T-helper 2 cell treated with Interferon-gamma antibody and Interleukin-4, amounts not matched to agents 5 μg/mL and 100 μg/mL, for 36 hours (primary cell): ENCODE measurements around the gene GLIPR1L2.
"Not testable (repeated sequence)": the region's sequence is repeated elsewhere in the genome, so short reads cannot be mapped to it uniquely, and the experiment has no call there.

Experiments used
- DNase-seq: peaks from one replicate; pipeline ENCODE4 v3.0.0; 2021; ENCODE audit warnings: low spot score
- H3K27ac Mint-ChIP-seq: one replicate; pipeline ENCODE4 v1.8.0; 2021; ENCODE audit warnings: mild to moderate bottlenecking, mixed read lengths
- H3K27me3 Mint-ChIP-seq: one replicate; pipeline ENCODE4 v1.8.0; 2021; ENCODE audit warnings: low read depth, mixed read lengths
- H3K36me3 Mint-ChIP-seq: one replicate; pipeline ENCODE4 v1.8.0; 2021; ENCODE audit warnings: low read depth, mixed read lengths
- H3K4me1 Mint-ChIP-seq: one replicate; pipeline ENCODE4 v1.8.0; 2021; ENCODE audit warnings: low read depth, mixed read lengths
- H3K4me3 Mint-ChIP-seq: one replicate; pipeline ENCODE4 v1.8.0; 2022; ENCODE audit warnings: mild to moderate bottlenecking, moderate library complexity, mixed read lengths
- H3K9me3 Mint-ChIP-seq: one replicate; pipeline ENCODE4 v1.8.0; 2021; ENCODE audit warnings: mixed read lengths

Gene GLIPR1L2

DNA sequence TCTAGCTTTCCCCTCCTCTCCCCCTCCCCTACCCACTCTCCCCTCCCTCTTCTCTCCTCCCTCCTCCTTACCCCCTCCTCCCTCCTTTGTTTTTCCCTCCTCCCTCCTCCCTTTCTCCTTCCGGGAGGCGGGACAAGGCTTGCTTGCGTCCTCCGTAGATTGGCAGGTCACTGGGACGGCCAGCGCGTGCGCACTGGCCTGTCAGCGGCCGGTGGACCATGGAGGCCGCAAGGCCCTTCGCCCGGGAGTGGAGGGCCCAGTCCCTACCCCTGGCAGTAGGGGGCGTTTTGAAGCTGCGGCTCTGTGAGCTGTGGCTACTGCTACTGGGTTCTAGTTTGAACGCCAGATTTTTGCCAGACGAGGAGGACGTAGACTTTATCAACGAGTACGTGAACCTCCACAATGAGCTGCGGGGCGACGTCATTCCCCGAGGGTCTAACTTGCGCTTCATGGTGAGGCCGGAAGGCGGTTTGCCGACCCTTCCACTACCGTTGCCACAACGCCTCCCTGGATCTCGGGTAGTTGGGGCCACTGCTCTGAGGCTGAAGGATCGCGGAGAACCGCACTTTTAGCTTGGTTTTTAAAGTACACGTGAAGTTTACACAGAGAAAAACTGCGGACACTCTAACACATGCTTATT lies at the start of gene GLIPR1L2:
TSS of gene GLIPR1L2 (plus strand) at position 191 of the 640 bp plus-strand sequence. CDS start at position 219, 28 bp downstream.
- peaks cover 5% of the 10 kb centered on the region for H3K27me3 Mint-ChIP-seq

DNA sequence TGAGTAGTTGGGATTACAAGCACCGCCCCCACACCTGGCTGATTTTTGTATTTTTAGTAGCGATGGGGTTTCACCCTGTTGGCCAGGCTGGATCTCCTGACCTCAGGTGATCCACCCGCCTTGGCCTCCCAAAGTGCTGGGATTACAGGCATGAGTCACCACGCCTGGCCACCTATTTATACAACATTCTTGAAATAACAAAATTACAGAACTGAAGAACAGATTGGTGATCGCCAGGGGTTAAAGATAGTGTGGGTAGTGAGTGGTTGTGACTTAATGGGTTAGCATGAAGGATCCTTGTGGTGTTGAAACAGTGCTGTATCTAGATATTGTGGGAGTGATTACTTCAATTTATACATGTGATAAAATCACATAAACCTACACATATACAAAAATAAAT lies 49.0 kb upstream of the GLIPR1L2 start:
- no peak overlapping the region for H3K4me3 Mint-ChIP-seq
- no peak overlapping the region for H3K27ac Mint-ChIP-seq
- H3K36me3 Mint-ChIP-seq, result no peaks in the 10 kb centered on the region
- H3K4me1 Mint-ChIP-seq, result peaks cover 13% of the 10 kb centered on the region
- H3K27me3 Mint-ChIP-seq, result peaks cover 49% of the 10 kb centered on the region
- no peak for DNase-seq
- H3K9me3 Mint-ChIP-seq, result no peaks in the 10 kb centered on the region

More for the DNA sequence above, at the start of gene GLIPR1L2:
- Mint-ChIP-seq H3K9me3 (no peaks in the 10 kb centered on the region), H3K4me3 (peak within 1 kb of the TSS; percentile 94), H3K4me1 (peaks cover 42% of the 10 kb centered on the region), H3K27ac (peak within 1 kb of the TSS; percentile 89), H3K36me3 (no peaks in the 10 kb centered on the region)
- peak; percentile 88 for DNase-seq

DNA sequence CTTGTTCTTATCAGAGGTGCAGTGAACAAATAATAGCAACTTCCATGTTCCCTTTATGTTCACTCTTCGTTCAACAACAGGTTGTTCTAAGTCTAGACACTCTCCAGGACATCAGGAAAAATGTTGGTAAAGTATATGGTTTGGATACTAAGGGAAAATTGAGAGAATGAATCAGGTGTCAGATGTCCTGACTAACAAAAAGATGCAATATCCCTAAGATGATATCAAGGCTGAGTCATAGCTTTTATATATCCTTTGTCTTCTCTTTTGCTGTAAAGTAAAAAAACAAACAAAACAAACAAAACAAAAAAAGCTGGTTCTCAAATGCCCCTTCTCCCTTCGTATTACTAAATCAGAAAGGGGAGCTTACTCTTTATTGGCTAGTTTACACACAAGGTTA lies 45.4 kb upstream of the GLIPR1L2 start:
- H3K9me3 Mint-ChIP-seq, result no peaks in the 10 kb centered on the region

DNA sequence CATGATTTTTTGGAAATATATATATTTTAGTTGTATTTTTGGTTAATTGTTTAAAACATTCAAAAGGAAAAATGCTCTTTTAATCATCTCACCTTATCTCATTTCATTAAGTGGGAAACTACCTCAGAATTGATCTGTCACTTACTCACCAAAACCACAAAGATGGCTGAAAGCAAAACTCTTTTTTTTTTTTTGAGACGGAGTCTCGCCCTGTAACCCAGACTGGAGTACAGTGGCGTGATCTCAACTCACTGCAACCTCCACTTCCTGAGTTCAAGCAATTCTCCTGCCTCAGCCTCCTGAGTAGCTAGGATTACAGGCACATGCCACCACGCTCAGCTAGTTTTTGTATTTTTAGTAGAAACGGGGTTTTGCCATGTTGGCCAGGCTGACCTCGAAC lies 44.7 kb upstream of the GLIPR1L2 start:
- Mint-ChIP-seq H3K4me1 (peaks cover 11% of the 10 kb centered on the region), H3K27me3 (peaks cover 36% of the 10 kb centered on the region)
- H3K4me3 Mint-ChIP-seq, H3K27ac Mint-ChIP-seq, H3K9me3 Mint-ChIP-seq, H3K36me3 Mint-ChIP-seq: not testable (repeated sequence)
- DNase-seq, result peak; percentile 52

More for the DNA sequence above, 45.4 kb upstream of the GLIPR1L2 start:
- Mint-ChIP-seq H3K4me3 (no peak overlapping the region), H3K27ac (no peak overlapping the region), H3K27me3 (peaks cover 40% of the 10 kb centered on the region), H3K36me3 (no peaks in the 10 kb centered on the region), H3K4me1 (peaks cover 7% of the 10 kb centered on the region)
- no peak for DNase-seq

DNA sequence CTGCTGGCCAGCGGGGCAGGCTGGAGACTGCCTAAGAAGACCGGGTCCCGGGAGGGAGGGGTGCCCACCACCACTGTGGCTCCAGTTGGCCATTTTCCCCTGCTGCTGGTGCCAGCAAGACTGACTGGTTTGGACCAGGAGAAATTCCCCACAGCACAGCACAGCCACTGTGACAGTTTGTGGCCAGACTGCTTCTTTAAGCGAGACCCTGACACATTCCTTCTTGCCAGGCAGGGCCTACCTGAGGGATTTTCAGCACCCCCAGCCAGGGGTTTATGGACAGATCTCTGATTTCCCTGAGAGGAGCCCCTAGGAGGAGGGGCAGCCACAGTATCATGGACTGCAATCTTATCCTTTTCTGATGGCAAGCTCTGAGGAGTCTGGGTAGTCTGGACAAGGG lies 40.9 kb upstream of the GLIPR1L2 start:
- no peak overlapping the region for H3K4me3 Mint-ChIP-seq
- no peak for DNase-seq
- peaks cover 4% of the 10 kb centered on the region for H3K36me3 Mint-ChIP-seq
- H3K27ac Mint-ChIP-seq, result no peak overlapping the region
- H3K4me1 Mint-ChIP-seq, result peaks cover 11% of the 10 kb centered on the region
- H3K27me3 Mint-ChIP-seq, result peaks cover 39% of the 10 kb centered on the region
- peaks cover 24% of the 10 kb centered on the region for H3K9me3 Mint-ChIP-seq

DNA sequence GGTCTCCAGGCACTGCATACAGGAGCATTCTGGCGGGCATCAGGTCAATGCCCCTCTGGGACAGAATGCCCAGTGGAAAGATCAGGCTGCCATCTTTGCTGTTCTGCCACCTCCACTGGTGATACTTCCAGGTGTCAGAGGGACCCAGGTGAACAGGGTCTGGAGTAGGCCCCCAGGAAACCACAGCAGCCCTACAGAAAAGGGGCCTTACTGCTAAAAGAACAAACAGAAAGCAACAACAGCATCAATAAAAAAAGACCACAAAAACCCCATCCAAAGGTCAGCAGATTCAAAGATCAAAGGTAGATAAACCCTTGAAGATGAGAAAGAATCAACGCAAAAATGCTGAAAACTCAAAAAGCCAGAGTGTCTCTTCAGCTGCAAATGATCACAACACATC lies 40.5 kb upstream of the GLIPR1L2 start:
- no peak overlapping the region for H3K4me3 Mint-ChIP-seq
- no peak for DNase-seq
- peaks cover 11% of the 10 kb centered on the region for H3K4me1 Mint-ChIP-seq
- peaks cover 39% of the 10 kb centered on the region for H3K27me3 Mint-ChIP-seq
- H3K27ac Mint-ChIP-seq, result no peak overlapping the region
- peaks cover 4% of the 10 kb centered on the region for H3K36me3 Mint-ChIP-seq
- peaks cover 28% of the 10 kb centered on the region for H3K9me3 Mint-ChIP-seq

DNA sequence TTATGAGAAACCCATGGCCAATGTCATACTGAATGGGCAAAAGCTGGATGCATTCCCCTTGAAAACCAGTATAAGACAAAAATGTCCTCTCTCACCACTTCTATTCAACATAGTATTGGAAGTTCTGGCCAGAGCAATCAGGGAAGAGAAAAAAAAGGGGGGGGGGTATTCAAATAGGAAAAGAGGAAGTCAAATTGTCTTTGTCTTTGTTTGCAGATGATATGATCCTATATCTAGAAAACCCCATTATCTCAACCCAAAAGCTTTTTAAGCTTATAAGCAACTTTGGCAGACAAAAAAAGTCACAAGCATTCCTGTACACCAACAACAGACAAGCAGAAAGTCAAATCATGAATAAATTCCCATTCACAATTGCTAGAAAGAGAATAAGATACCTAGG lies 36.9 kb upstream of the GLIPR1L2 start:
- DNase-seq, result no peak
- Mint-ChIP-seq H3K27me3 (peaks cover 24% of the 10 kb centered on the region), H3K4me3 (no peak overlapping the region), H3K36me3 (peaks cover 4% of the 10 kb centered on the region), H3K9me3 (peaks cover 28% of the 10 kb centered on the region), H3K4me1 (peaks cover 8% of the 10 kb centered on the region), H3K27ac (no peak overlapping the region)

DNA sequence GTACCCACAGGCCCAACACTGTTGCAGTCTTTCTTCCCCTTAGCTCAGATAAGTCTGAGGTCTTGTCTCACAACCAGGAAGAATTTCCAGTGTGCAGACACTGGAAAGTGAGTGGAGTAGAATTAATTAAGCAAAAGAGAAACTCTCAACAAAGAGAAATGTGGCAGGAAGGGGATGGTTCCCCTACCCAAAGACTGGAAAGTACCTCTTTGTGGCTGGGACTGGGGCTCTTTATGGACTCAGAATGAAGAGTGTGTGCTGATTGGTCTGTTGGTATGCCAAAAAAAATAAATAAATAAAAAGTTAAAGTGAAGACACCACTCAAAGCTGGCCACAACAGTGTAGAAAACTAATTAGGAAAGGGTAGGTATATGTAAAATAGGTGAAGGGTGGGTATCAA lies 30.0 kb upstream of the GLIPR1L2 start:
- Mint-ChIP-seq H3K9me3 (peaks cover 4% of the 10 kb centered on the region), H3K27me3 (no peaks in the 10 kb centered on the region), H3K36me3 (no peaks in the 10 kb centered on the region), H3K4me1 (peaks cover 8% of the 10 kb centered on the region), H3K4me3 (no peak overlapping the region), H3K27ac (no peak overlapping the region)
- DNase-seq, result no peak

DNA sequence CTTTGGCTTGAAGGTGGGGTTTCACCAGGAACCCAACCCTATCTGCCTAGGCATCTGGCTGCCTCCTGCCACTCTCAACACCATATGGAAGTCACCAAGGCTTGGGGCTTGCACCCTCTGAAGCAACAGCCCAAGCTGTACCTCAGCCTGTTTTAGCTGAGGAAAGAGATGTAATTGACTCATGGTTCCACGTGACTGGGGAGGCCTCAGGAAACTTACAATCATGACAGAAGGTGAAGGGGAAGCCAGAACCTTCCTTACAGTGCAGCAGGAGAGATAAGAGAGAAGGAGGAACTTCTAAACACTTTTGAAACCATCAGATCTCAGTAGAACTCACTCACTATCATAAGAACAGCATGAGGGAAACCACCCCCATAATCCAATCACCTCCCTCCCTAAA lies 29.5 kb upstream of the GLIPR1L2 start:
- H3K4me3 Mint-ChIP-seq, result no peak overlapping the region
- no peak overlapping the region for H3K27ac Mint-ChIP-seq
- no peaks in the 10 kb centered on the region for H3K36me3 Mint-ChIP-seq
- no peak for DNase-seq
- H3K9me3 Mint-ChIP-seq, result peaks cover 4% of the 10 kb centered on the region
- H3K4me1 Mint-ChIP-seq, result peaks cover 10% of the 10 kb centered on the region
- no peaks in the 10 kb centered on the region for H3K27me3 Mint-ChIP-seq

DNA sequence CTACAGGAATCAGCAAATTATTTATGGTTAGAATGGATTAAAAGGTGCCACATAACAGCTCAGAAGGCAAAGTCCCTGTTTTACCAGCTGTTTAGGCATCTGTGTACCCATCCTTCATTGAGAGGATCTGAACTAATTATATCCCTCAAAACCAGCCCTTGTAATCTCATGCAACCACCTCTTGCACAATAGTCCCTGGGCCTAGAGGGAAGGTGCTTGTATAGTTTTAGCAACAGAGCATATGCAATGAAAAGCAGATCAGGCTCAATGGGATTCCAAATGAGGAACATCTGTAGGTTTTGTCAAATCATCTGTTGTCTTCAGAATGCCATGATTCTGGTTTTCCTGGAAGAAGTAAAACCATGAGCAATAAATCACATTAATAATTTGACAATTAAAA lies 26.0 kb upstream of the GLIPR1L2 start:
- Mint-ChIP-seq H3K27me3 (peaks cover 5% of the 10 kb centered on the region), H3K9me3 (peaks cover 4% of the 10 kb centered on the region), H3K4me1 (peaks cover 15% of the 10 kb centered on the region), H3K36me3 (no peaks in the 10 kb centered on the region), H3K4me3 (no peak overlapping the region), H3K27ac (no peak overlapping the region)
- no peak for DNase-seq

DNA sequence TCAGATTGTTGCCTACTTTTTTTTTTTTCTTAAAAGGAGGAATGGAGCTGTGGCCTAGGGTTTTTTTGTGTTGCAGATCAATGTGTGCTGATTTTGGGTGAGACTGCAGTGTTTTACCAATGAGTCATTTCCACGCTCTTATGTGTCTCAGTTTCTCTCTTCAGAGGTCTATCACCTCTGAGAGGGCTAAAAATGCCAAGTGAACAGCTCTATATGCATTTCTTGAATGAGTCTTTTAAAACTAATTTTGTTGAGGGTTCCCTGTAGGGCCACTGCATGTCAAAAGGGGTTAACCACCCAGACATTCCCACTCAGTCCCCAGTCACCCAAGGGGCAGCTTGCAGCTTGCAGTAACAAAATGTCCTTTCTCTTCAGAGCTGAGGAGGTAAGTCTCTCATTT lies 24.3 kb upstream of the GLIPR1L2 start:
- no peaks in the 10 kb centered on the region for H3K9me3 Mint-ChIP-seq
- peaks cover 7% of the 10 kb centered on the region for H3K4me1 Mint-ChIP-seq
- H3K4me3 Mint-ChIP-seq, result no peak overlapping the region
- H3K36me3 Mint-ChIP-seq, result no peaks in the 10 kb centered on the region
- no peak for DNase-seq
- H3K27ac Mint-ChIP-seq, result no peak overlapping the region
- peaks cover 5% of the 10 kb centered on the region for H3K27me3 Mint-ChIP-seq

DNA sequence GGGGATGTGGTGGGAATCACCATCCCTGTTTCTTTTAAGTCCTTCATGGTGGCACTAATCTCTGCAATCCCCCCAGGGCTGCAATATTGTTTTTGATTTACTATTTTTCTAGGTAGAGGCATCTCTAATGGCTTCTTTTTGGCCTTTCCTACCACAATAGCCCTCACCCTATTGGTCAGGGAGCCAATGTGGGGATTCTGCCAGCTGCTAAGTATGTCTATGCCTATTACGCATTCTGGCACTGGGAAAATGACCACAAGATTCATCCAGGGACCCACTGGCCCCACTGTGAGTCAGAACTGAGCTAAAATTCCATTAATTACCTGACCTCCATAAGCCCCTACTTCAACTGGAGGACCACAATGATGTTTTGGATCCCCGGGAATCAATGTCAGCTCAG lies 15.9 kb upstream of the GLIPR1L2 start:
- DNase-seq, result no peak
- no peaks in the 10 kb centered on the region for H3K4me1 Mint-ChIP-seq
- H3K27ac Mint-ChIP-seq, result no peak overlapping the region
- no peaks in the 10 kb centered on the region for H3K36me3 Mint-ChIP-seq
- no peak overlapping the region for H3K4me3 Mint-ChIP-seq
- no peaks in the 10 kb centered on the region for H3K9me3 Mint-ChIP-seq
- no peaks in the 10 kb centered on the region for H3K27me3 Mint-ChIP-seq

DNA sequence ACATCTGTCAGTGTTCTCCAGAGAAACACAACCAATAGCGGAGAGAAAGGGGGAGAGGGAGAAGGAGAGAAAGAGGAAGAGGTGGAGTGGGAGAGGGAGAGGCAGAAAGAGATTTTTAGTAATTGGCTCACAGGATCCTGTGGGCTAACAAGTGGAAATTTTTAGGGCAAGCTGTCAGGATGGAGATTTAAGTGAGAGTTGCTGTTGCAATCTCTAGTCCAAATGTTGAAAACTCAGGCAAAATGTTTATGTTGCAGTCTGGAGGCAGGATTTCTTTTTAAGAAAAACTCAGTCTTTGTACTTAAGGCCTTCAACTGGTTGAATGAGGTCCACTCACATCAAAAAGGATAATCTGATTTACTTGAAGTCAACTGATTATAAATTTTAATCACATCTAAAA lies 12.5 kb upstream of the GLIPR1L2 start:
- no peaks in the 10 kb centered on the region for H3K36me3 Mint-ChIP-seq
- H3K4me1 Mint-ChIP-seq, result no peaks in the 10 kb centered on the region
- no peaks in the 10 kb centered on the region for H3K27me3 Mint-ChIP-seq
- no peak overlapping the region for H3K27ac Mint-ChIP-seq
- H3K9me3 Mint-ChIP-seq, result no peaks in the 10 kb centered on the region
- no peak overlapping the region for H3K4me3 Mint-ChIP-seq
- DNase-seq, result no peak

DNA sequence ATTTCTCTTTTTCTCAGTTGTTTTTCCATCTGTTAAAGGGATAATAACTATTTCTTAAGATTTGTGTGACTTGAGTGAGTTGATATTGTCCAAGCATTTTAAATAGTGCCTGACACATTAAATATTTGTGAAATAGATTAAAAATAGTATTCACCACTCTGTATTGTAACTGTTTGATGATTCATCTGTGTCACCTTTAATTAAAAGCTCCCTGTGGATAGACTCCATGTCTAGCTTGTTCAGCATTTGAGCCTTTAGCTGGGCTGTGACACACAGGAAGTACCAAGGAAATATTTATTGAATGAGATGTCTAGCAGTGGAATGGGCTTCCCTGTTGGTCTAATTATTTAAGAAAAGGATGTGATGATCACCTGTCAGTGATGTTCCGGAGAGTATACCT lies 1.8 kb upstream of the GLIPR1L2 start:
- no peak for DNase-seq
- no peak overlapping the region for H3K27ac Mint-ChIP-seq
- H3K36me3 Mint-ChIP-seq, result no peaks in the 10 kb centered on the region
- no peaks in the 10 kb centered on the region for H3K9me3 Mint-ChIP-seq
- H3K27me3 Mint-ChIP-seq, result peaks cover 2% of the 10 kb centered on the region
- peaks cover 31% of the 10 kb centered on the region for H3K4me1 Mint-ChIP-seq
- H3K4me3 Mint-ChIP-seq, result no peak overlapping the region

DNA sequence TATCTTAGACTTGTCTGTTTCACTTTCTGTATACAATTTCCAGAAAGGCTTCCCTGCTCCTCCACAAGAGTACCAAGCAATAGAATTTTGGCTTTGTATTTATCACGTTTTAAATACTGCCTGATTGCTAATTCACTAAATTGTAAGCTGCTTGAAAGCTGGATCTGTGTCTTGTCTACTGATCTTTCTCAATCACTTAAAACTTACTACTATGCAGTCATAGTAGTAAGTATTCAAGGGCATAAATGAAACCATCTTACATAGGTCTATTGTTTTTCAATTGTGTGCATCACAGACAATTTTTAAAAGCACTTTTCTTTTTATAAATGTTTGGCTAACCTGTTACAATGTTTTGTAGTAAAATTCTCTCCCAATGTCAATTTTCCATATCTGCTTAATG lies 1.2 kb upstream of the GLIPR1L2 start:
- Mint-ChIP-seq H3K9me3 (no peaks in the 10 kb centered on the region), H3K36me3 (no peaks in the 10 kb centered on the region), H3K4me1 (peaks cover 34% of the 10 kb centered on the region), H3K27ac (peak overlapping the region; percentile 89), H3K27me3 (peaks cover 2% of the 10 kb centered on the region), H3K4me3 (peak overlapping the region; percentile 94)
- DNase-seq, result no peak
